GM21447 (cell line): ENCODE measurements around the gene SOST.
"Not testable (repeated sequence)": the region's sequence is repeated elsewhere in the genome, so short reads cannot be mapped to it uniquely, and the experiment has no call there.

Experiments
- ATAC-seq: cut with Tn5 transposase; IDR thresholded peaks from one replicate; pipeline ENCODE4 v1.9.1; 2021; ENCODE audit not compliant: unreplicated experiment

Gene SOST

DNA sequence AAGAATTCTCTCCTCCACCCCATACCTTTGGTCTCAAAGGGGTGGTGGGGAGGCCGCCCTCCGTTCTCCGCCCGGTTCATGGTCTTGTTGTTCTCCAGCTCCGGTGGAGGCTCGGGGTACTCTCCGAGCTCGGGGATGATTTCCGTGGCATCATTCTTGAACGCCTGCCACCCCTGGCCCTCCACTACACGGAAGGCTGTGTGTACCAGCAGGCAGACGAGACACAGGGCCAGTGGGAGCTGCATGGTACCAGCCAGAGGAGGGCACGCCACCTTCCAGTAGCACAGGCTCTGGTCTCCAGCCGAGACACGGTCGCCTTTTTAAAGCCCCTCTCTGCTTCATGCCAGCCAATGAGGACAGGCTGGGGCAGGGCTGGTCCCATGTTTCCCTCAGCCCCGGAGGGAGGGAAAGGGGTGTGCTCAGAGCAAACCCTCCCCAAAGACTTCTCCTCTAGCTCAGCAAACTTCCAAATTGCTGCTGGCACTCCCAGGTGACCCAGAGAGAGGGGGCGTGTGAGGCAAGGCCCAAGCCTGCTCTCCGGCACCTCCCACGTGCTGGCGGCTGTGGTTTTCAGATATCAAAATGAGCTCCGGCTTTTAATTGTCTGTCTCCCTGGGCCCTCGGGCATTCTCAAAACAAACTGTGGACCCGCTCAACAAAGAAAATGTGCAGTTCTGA is at the start of gene SOST:
Gene SOST (minus strand): TSS at position 295 of the 678 bp plus-strand sequence. CDS start 50 bp downstream, at position 245.
- no peak for ATAC-seq

DNA sequence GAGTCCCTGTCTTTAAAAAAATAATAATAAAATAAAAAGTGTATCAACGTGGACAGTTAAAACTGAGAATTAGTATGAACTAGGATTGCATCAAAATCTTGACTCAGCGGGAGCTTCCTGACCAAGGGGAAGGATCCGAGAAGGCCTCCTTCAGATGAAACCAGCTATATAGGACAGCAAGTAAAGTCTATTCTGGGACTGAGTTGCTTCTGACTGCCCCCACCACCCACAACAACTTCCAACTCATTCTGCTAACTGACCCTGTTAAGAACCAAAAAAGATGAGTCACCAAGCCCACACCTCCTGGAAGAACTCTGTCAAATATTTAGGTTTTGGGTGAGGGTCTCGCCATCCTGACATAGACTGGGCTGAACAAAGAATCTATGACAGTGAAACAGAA is 49.5 kb upstream of the SOST start:
- no peak for ATAC-seq

DNA sequence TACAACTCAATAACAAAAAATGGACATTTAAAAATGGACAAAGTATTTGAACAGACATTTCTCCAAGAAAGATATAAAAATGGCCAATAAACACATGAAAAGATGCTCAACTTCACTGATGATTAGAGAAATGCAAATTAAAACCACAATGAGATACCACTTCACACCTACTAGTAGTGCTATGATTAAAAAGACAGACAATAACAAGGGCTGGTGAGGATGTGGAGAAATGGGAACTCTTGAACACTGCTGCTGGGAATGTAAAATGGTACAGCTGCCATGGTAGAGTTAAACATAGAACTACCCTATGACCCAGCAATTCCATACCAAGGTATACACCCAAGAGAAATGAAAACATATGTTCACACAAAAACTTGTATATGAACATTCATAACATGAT is 46.5 kb upstream of the SOST start:
- no peak for ATAC-seq

DNA sequence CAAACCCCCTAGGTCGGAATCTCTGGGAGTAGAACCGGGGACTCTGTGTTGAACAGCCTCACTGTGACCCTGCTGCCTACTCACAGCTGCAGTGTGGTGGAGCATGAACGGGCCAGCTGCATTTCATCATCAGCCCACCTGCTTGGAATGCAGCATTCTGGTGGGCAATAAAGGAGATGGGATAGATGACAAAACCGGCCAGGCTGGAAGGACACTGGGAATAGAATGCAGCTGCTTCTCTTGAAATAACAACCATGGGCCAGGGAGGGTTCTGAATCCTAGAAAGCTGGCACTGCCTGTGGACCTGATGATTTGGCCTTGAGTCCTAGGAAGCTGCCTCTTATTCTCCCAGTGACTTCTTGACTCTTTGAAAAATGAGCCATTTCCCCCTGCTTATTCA is 45.2 kb upstream of the SOST start:
- no peak for ATAC-seq

DNA sequence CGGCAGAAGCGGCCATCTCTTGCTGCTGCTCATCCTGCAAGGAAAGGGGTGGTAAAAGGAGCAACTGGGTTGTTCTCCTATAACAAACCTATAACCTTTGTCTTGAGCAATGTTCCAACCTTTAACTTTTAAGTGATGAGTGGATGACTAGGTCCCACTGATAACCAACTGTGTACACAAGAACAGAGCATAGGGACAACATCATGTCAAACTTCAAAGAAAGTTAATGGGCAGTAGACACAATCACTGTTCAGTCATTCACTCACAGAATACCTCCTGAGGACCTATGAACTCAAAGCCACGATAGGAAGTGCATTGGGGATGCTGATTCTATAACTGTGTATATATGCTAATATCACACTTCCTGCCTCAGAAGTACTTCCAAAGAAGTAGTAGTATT is 43.3 kb upstream of the SOST start:
- ATAC-seq = no peak

DNA sequence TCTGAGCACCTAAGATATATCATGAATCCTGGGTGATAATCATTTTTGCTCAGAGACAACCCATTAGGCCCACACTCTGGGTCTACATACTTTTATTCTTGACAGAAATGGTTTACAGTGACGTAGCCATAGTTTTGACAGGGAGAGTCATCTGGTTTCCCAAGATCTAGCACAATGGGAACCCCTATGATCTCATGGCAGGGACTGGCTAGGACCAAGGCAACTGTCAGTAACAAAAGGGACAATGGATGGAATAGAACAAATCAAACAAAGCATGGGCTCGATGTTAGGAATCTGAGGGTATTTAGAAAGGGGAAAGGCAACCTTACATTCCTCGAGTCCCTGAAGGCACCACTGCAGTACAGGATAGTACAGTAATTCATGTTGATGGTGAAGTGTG is 42.1 kb upstream of the SOST start:
- ATAC-seq = no peak

DNA sequence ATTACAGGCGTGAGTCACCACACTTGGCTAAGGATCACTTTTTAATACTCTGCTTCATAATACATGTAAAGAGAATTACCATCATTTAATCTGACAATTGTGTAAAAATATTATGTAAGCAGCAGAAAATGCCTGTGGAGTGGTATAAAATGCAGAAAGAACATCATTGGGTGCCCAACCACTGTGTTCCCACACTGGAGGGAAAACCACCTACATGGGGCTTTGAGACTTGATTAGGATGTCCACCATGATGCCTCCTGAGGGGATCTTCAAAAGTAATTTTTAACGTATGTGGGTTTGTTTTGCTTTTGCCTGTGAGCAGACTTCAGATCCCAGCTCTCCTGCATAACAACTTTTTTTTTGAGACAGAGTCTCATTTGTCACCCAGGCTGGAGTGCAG is 40.5 kb upstream of the SOST start:
- ATAC-seq = no peak

DNA sequence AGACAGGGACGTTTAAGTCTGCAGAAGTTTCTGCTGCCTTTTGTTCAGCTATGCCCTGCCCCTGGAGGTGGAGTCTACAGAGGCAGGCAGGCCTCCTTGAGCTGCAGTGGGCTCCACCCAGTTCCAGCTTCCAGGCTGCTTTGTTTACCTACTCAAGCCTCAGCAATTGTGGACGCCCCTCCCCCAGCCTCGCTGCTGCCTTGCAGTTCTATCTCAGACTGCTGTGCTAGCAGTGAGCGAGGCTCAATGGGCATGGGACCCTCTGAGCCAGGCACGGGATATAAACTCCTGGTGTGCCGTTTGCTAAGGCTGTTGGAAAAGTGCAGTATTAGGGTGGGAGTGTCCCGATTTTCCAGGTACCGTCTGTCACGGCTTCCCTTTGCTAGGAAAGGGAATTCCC is 39.4 kb upstream of the SOST start:
- ATAC-seq = not testable (repeated sequence)

DNA sequence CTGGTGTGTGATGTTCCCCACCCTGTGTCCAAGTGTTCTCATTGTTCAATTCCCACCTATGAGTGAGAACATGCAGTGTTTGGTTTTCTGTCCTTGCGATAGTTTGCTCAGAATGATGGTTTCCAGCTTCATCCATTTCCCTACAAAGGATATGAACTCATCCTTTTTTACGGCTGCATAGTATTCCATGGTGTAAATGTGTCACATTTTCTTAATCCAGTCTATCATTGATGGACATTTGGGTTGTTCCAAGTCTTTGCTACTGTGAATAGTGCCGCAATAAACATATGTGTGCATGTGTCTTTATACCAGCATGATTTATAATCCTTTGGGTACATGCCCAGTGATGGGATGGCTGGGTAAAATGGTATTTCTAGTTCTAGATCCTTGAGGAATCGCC is 34.1 kb upstream of the SOST start:
- ATAC-seq = not testable (repeated sequence)

DNA sequence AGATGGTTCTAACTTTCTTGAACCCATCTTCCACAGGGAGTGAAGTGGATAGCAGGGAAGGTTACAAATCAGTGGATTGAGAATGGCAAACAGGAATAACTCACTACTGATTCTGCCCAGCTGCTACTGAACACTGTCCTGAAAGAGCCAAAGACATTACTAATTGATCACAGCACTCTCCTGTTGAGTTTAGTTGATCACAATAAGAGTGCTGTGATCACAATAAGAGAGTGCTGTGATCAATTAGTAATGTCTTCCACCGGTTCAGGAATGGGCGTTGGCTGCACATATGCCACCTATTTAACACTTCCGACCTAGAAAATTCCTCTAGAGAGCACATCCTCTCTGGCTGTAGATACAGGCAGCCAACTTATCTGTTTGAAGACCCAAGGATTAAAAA is 33.0 kb upstream of the SOST start:
- no peak for ATAC-seq

DNA sequence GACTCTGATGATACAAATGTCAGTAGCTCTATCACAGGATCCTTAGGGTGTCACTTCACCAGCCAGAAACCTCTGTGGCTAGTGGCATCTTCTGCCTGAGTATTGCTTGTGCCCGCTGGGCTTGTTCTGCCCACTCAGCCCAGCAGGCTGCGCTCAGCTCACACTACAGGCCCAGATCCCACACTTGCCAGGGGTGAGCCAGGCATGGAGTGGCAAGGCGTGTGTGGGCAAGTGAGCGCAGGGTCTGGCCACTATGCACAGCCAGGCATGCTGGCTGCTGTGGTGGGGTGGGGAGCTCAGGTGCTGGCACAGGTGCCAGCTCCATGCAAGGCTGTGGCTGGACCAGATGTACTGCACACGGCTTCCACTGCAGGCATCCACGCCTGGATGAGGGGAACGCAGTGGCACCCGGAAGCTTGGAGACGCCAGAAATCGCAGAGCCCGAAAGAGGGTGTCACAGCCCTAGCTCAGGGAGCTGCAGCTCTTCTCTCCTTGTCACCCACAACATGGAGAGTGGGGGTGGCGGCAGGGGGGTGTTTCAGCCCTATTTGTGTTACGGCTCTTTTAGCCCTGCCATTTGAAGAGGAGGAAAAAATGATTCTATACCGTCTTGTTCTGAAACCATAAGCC is 31.8 kb upstream of the SOST start:
- ATAC-seq = no peak

DNA sequence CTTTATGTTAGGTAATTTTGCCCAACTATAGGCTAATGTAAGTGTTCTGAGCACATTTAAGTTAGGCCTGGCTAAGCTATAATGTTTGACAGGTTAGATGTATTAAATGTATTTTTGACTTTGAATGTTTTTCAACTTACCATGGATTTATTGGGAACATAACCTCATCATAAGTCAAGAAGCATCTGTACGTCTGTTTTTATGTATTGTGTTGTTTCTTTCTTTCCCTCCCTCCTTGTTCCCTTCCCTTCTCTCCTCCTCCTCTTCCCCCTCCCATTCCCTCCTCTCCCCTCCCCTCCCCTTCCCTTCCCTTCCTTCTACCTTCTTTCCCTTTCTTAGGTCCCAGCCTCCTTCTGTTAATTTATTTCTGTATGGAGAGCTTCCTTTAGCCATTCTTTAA is 30.9 kb upstream of the SOST start:
- no peak for ATAC-seq

DNA sequence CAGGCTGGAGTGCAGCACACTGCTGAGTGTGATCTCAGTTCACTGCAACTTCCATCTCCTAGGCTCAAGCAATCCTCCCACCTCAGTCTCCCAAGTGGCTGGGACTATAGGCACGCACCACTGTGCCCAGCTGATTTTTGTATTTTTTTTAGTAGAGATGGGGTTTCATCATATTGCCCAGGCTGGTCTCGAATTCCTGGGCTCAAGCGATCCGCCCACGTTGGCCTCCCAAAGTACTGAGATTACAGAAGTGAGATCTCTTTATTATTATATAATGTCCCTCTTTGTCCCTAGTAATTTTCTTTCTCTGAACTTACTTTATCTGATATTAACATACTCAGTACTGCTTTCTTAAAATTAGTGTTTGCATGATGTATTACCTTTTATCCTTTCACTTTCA is 29.9 kb upstream of the SOST start:
- ATAC-seq = no peak

DNA sequence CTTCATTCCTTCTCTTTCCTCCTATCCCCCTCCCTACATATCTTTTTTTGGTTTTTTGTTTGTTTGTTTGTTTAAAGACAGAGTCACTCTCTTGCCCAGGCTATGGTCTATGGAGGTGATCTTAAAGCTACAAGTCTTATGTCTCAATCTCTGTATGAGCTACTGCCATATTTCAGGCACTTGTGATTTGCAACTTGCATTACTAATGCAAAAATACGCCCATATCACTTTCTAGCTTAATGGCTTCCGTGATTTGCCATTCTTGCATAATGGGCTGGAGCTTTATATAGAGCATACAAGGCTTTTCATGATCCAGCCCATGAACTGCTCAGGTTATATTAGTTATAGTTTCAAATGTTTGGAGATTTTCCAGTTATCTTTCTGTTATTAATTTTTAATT is 29.1 kb upstream of the SOST start:
- no peak for ATAC-seq

DNA sequence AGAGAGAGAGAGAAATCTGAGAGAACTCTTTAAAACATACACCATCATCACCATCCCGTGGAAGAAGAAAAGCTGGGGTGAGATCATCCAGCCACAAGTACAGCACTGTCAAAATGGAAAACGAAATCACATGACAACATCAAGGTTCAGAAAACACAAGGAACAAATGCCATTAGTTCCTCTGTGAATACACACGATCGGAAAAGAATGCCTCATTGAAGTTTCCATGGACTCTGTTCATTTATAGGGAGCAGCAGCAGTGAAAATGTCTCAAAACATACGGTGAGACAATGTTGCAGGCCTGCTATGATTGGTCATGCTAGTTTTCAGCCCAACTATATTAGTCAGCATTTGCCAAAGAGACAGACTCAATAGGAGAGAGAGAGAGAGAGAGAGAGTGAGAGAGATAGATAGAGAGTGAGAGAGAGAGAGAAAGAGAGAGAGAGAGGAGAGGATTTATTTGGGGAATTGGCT is 26.1 kb upstream of the SOST start:
- ATAC-seq = no peak

DNA sequence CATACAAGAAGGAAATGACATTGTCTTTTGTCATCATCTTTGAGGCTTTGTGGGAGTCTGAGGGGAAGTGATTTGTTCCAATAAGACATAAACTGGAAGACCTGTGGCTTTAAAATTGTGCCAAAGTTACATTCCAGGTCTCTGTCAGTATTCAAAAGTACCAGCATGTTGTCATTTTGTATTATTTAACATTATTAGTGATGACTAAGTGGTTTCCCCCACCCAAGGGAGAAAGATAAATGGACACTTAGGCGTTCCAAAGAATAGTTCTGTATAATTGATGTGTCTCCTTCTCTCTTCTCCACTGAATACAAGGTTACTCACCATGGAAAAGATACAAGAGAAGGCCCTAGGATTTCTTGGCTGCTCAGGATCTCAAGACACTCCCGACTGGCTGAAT is 25.5 kb upstream of the SOST start:
- no peak for ATAC-seq

DNA sequence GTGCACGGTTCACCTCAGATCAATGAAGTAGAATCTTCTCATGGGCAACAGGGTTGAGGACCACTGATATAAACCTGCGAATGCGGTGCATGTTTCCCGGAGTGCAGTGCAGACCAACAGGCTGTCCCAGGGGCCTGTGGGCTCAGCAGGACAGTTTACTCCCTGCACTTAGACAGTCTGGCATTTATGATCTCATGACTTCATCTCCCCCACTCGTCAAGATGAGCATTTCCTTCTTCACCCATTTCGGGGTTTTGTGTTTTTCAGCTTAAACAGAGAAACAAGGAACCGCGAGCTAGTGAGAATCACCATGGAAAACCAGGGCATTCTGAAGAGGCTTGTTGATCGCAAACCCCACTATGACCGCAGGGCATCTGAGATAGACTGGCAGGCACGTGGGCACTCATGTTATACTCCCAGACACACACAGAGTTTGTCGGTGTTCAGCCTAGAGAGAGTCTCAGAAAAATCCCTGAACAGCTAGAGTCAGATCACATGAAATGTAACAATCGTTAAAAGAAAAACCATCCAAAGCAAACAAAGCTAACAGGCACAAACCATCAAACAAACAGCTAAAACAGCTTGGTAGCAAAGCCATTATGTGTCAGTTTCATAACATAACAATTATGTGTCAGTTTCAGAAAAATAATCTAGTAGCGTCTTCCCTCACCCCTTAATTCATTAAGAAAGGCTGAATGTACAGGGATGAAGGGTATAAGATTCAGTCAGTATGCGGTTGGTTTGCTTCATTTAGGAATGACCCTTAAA is 24.5 kb upstream of the SOST start:
- no peak for ATAC-seq

DNA sequence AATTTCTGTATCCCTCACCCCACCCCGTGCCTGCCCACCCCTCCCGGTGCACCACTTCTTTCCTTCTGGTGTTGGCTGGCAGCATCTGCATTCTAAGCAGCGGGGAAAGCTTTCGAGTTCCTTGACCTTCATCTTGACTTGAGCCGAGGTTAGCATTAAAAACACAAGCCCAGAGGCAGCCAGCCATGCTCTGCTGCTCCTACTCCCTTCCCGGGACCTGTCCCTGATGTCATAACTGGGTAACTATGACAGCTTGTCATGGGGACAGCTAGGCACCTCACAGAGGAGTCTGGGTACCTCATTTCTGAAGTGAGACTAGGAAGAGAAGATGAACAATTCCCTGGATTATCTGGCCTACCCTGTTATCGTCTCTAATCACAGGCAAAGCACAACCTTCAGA is 21.5 kb upstream of the SOST start, which contains the start of gene CFAP97D1:
Gene CFAP97D1 (plus strand): TSS at position 301 of the 400 bp plus-strand sequence. CDS start 28 bp downstream, at position 329.
- no peak for ATAC-seq

DNA sequence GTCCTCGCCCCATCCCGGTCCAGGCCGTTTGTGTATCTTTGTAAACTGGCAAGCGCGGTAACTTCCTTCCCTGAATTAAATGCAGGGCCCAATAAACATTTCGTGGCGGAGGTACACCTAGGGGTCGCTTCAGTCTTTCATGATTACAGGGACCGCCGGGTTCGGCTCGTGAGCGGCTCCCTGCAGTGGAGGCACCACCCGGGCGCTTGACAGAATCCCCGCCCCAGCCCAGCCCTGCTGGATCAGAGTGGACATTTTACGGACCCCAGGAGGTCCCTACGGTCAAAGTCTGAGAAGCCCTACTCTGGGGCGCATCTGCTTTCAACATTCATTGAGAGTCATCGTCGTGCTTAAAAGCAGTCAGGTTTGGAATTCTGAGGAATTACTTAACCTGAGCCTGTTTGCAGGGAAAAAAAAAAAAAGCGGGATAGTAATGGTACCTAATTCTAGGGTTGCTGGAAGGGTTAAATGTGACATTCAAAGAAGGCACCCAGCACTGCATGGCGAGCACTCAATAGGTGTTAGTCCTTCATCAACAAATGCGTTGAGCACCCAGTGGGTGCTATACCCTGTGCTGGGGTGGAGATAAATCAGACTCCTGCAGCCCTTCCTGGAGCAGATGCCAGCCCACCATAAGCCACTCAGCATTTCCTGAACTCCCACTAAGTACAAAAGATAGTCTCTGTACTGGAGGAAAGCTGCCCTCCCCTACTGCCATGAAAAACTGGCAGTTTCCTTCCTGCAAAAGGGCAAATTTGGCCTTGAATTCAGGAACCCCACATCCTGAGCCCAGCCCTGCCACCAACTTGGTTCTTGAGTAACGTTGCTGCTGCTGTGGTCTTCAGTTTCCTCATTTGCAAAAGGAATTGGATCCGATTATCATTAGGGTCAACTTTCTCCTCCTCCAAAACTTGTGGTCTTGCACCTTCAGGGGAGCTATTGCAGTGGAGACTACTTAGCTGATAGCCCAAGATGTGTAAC is 20.8 kb upstream of the SOST start:
- ATAC-seq = no peak

DNA sequence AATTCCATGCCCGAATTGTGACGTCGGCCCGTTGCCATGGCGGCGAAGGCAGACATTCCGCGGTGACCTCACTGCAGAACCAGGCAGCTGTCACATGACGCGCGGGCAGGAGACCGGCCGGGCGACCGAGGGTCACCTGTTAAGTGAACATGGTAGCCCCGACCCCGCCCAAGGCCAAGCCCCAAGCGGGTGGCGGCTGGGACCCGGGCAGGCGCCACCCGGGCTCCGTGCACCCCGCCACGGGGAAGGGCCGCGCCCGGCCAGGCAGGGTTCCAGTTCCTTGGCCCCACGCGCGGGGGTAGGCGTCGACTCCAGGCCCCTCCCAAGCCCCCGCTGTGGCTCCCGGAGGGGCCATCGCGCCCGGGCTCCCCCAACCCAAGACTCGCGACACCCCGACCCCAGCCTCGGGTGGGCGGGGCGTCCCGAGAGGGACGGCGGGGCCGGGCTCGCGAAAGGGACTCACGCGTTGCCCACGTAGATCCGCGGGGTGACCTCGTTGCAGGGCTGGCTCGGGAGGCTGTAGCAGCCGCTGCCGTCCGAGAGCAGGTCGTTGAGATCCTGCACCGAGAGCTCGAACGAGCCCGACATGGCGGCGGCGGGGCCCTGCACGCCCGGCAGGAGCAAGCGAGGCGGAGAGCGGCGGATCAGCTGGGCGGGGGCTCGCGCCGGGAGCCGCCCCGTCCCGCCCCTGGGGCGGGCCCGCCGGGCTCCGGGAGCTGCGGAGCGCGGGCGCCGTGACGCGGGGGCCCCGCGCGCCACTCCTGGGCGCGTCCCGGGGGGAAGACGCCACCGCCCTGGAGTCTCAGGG is 19.9 kb upstream of the SOST start, which contains the start of gene DUSP3:
Gene DUSP3 (minus strand): TSS at position 641 of the 808 bp plus-strand sequence. CDS start 53 bp downstream, at position 588.
- peak; percentile 72 for ATAC-seq
